GM19324 (cell line): ENCODE measurements around the gene B3GNT7.
"Not testable (repeated sequence)": the region's sequence is repeated elsewhere in the genome, so short reads cannot be mapped to it uniquely, and the experiment has no call there.

Experiments
- ATAC-seq: cut with Tn5 transposase; IDR thresholded peaks from one replicate; pipeline ENCODE4 v1.9.1; 2021; ENCODE audit warnings: mild to moderate bottlenecking, moderate library complexity; ENCODE audit not compliant: unreplicated experiment, low FRiP score

The B3GNT7 gene

GRCh38 chr2:231399046-231399852, 3.7 kb downstream of the B3GNT7 start:
- no peak for ATAC-seq

- ATAC-seq, result no peak
These were observed 4.6 kb downstream of the B3GNT7 start for GRCh38 chr2:231399853-231400680.

- ATAC-seq, result not testable (repeated sequence)
These were observed 5.2 kb downstream of the B3GNT7 start for GRCh38 chr2:231400681-231401080.

GRCh38 chr2:231401101-231401500, 5.6 kb downstream of the B3GNT7 start:
- ATAC-seq, result not testable (repeated sequence)

- ATAC-seq, result not testable (repeated sequence)
These were observed 8.1 kb downstream of the B3GNT7 start for GRCh38 chr2:231403421-231404182.

GRCh38 chr2:231404183-231404578, 8.7 kb downstream of the B3GNT7 start:
- ATAC-seq, result not testable (repeated sequence)

GRCh38 chr2:231405601-231406367, 10.3 kb downstream of the B3GNT7 start:
- not testable (repeated sequence) for ATAC-seq

- not testable (repeated sequence) for ATAC-seq
These were observed 12.2 kb downstream of the B3GNT7 start for GRCh38 chr2:231407686-231408085.

GRCh38 chr2:231408304-231408703, 12.8 kb downstream of the B3GNT7 start:
- ATAC-seq, result not testable (repeated sequence)

- no peak for ATAC-seq
These were observed 14.3 kb downstream of the B3GNT7 start for GRCh38 chr2:231409776-231410175.

- no peak for ATAC-seq
These were observed 14.9 kb downstream of the B3GNT7 start for GRCh38 chr2:231410293-231411004.

- no peak for ATAC-seq
These were observed 15.7 kb downstream of the B3GNT7 start for GRCh38 chr2:231411237-231411636.

- ATAC-seq, result peak; percentile 97
These were observed 16.5 kb downstream of the B3GNT7 start for GRCh38 chr2:231411831-231412617.

GRCh38 chr2:231412618-231412963, 17.1 kb downstream of the B3GNT7 start:
- ATAC-seq, result no peak

GRCh38 chr2:231413456-231413855, 17.9 kb downstream of the B3GNT7 start:
- no peak for ATAC-seq

GRCh38 chr2:231413921-231414476, 18.5 kb downstream of the B3GNT7 start:
- ATAC-seq, result no peak

GRCh38 chr2:231415029-231415428, 19.5 kb downstream of the B3GNT7 start:
- no peak for ATAC-seq
